ENCODE data around the gene MPZL1. TPM values are rescaled to one million over a fixed set of nuclear protein-coding genes. Genes with fewer than 3 reads are reported as not detected.

The MPZL1 gene
- total RNA-seq, 4 donors from 2014 or later: 37.1 to 52.3 (median 39.9) TPM

DNA sequence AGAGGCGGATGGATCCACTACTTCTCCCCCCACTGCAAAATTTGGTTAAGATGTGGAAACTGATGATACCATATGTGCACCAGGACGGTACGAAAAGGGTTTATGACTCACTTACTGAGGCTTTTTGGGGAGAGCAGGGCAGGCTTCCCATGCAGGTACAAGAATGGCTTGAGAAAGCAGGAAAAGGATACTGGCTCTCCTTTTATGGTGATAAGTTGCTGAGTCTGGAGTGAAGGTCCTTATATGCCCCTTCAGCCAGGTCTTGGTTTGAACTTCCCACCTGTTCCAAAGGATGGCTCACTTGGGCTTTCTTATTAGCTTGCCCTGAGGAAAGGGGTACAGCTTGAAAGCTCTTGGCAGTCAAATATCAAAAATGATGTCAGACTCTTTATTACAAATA, 23.1 kb downstream of the MPZL1 start:
- 82% methylated on average over 3 of the region's 3 CpGs for WGBS
- TF ChIP-seq POLR2A (IDR thresholded peaks at IDR 0.05) (no peak), POLR2AphosphoS5 (IDR thresholded peaks at IDR 0.05) (no peak), EP300 (IDR thresholded peaks at IDR 0.05) (no peak)
- TF ChIP-seq, protein P1, sequence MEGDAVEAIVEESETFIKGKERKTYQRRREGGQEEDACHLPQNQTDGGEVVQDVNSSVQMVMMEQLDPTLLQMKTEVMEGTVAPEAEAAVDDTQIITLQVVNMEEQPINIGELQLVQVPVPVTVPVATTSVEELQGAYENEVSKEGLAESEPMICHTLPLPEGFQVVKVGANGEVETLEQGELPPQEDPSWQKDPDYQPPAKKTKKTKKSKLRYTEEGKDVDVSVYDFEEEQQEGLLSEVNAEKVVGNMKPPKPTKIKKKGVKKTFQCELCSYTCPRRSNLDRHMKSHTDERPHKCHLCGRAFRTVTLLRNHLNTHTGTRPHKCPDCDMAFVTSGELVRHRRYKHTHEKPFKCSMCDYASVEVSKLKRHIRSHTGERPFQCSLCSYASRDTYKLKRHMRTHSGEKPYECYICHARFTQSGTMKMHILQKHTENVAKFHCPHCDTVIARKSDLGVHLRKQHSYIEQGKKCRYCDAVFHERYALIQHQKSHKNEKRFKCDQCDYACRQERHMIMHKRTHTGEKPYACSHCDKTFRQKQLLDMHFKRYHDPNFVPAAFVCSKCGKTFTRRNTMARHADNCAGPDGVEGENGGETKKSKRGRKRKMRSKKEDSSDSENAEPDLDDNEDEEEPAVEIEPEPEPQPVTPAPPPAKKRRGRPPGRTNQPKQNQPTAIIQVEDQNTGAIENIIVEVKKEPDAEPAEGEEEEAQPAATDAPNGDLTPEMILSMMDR (IDR thresholded peaks at IDR 0.05): no peak
- H3K27me3 ChIP-seq: no peaks in the 10 kb centered on the region

DNA sequence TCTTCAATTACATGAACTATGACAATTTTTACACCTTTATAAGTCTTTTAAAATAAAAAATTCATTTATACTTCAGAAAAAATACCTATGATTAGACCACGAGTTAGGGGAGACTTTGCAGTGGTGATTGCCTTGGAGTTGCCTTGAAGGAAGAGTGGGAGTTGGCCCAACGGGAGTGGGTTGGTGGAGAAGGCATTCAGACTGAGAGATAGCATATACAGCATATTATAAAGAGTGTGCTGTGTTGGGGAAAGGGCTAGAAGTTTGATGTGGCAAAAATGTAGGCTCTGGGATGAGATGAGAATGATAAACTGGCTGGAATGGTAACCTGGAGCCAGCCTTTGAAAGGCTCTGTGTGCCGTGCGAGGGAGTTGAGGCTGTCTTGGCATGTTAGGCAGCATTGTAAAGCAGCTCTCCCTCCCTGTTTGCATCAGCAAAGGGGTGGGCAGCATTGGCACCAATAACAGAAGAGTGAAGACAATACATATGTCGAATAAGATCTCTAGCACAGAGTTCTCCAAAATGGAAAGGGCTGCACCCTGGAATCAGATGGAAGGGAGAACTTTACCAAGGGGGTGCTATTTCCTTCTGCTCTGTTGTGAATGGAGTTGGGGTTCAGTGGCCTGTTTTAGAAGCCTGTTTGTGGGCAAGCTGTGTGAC, 24.4 kb downstream of the MPZL1 start:
- 69% methylated on average over 5 of the region's 5 CpGs for whole genome bisulfite sequencing
- H3K4me1 ChIP-seq: peaks cover 22% of the 10 kb centered on the region
- TF ChIP-seq POLR2A (IDR thresholded peaks at IDR 0.05): no peak
- no peak for TF ChIP-seq POLR2AphosphoS5 (IDR thresholded peaks at IDR 0.05)
- TF ChIP-seq, protein P1 (IDR thresholded peaks at IDR 0.05): no peak
- TF ChIP-seq EP300 (IDR thresholded peaks at IDR 0.05): no peak

More for the DNA sequence above, 23.1 kb downstream of the MPZL1 start:
- Histone ChIP-seq H3K4me3 (no peak overlapping the region), H3K36me3 (no peaks in the 10 kb centered on the region), H3K9me3 (no peaks in the 10 kb centered on the region), H3K4me1 (peaks cover 22% of the 10 kb centered on the region), H3K27ac (no peak overlapping the region)
- DNase-seq (ENCODE audit: low spot score in 2 of 2): no peak

DNA sequence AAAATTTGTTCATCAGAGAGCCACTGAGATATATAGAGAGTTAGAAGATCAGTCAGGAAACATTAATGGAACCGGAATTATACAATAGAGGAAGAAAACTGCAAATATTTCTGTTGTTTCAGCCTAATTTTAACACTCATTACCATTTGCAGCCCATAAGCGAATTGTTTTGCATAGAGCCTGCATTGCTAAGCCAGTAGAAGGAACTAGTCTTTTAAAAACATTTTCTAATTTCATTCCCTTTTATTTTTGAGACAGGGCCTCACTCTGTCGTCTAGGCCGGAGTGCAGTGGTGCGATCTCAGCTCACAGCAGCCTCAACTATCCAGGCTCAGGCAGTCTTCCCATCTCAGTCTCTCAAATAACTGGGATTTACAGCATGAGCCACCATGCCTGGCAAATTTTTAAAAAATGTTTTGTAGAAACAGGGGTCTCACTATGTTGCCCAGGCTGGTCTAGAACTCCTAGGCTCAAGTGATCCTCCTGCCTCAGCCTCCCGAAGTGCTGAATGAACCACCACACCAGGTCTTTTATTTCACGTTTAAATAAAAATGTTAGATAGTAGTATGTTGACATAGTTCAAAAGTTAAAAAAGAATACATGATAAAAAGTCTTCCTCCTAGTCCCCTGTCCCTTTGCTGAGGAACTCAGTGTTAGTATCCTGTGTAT, 25.3 kb downstream of the MPZL1 start:
- WGBS: 84% methylated on average over 7 of the region's 7 CpGs
- H3K36me3 ChIP-seq: no peaks in the 10 kb centered on the region
- DNase-seq (ENCODE audit: low spot score in 2 of 2): no peak
- no peaks in the 10 kb centered on the region for H3K27me3 ChIP-seq
- no peak overlapping the region for H3K27ac ChIP-seq
- H3K9me3 ChIP-seq: no peaks in the 10 kb centered on the region
- H3K4me3 ChIP-seq: no peak overlapping the region
- H3K4me1 ChIP-seq: peaks cover 29% of the 10 kb centered on the region
- TF ChIP-seq, protein P1 (IDR thresholded peaks at IDR 0.05): no peak
- no peak for TF ChIP-seq POLR2A (IDR thresholded peaks at IDR 0.05)
- no peak for TF ChIP-seq POLR2AphosphoS5 (IDR thresholded peaks at IDR 0.05)
- TF ChIP-seq EP300 (IDR thresholded peaks at IDR 0.05): no peak

More for the DNA sequence above, 24.4 kb downstream of the MPZL1 start:
- Histone ChIP-seq H3K36me3 (no peaks in the 10 kb centered on the region), H3K27me3 (no peaks in the 10 kb centered on the region), H3K27ac (peak overlapping the region; percentile 14), H3K9me3 (no peaks in the 10 kb centered on the region), H3K4me3 (no peak overlapping the region)
- no peak for DNase-seq (ENCODE audit: low spot score in 2 of 2)

DNA sequence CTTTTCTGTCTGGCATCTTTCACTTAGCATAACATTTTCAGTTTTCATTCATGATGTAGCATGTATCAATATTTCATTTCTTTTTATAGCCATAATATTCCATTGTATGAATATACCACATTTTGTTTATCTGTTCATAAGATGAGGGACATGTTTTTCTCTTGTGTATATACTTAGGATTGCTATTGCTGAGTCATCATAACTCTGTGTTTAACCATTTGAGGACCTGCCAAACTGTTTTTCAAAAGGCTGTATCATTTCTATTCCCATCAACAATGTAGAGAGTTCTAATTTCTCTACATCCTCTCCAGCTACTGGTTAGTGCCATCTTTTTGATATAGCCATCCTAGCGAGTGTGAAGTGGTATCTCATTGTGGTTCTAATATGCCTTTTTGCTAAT, 26.2 kb downstream of the MPZL1 start:
- no peaks in the 10 kb centered on the region for H3K36me3 ChIP-seq
- H3K27me3 ChIP-seq: no peaks in the 10 kb centered on the region
- no peaks in the 10 kb centered on the region for H3K9me3 ChIP-seq
- H3K4me1 ChIP-seq: peaks cover 38% of the 10 kb centered on the region
- H3K27ac ChIP-seq: no peak overlapping the region
- TF ChIP-seq EP300 (IDR thresholded peaks at IDR 0.05) (no peak), POLR2AphosphoS5 (IDR thresholded peaks at IDR 0.05) (no peak), POLR2A (IDR thresholded peaks at IDR 0.05) (no peak)
- TF ChIP-seq, protein P1 (IDR thresholded peaks at IDR 0.05): no peak
- DNase-seq (ENCODE audit: low spot score in 2 of 2): no peak
- 100% methylated on average over 1 of the region's 1 CpG for WGBS
- no peak overlapping the region for H3K4me3 ChIP-seq

DNA sequence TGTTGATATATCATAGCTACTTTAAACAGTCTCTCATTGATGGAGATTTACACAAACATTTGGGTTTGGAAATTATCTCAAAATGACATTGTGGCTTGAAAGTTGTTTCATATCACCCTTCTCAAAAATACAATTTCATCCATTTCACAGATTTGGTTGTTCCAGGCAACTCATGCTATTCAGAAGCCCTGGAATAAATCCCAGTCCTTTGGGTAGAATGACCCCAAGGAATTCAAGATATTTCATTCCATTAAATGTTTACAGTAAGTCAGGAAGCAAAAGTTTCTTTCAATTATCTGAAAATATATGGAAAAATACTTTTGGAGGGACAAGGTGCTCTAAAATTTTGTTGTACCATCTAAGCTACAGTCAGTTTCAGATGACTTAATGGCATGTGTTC, 27.1 kb downstream of the MPZL1 start:
- H3K27ac ChIP-seq: no peak overlapping the region
- H3K4me3 ChIP-seq: no peak overlapping the region
- no peaks in the 10 kb centered on the region for H3K27me3 ChIP-seq
- no peaks in the 10 kb centered on the region for H3K36me3 ChIP-seq
- H3K4me1 ChIP-seq: peaks cover 47% of the 10 kb centered on the region
- TF ChIP-seq EP300 (IDR thresholded peaks at IDR 0.05) (no peak), POLR2AphosphoS5 (IDR thresholded peaks at IDR 0.05) (no peak), POLR2A (IDR thresholded peaks at IDR 0.05) (no peak)
- TF ChIP-seq, protein P1 (IDR thresholded peaks at IDR 0.05): no peak
- no peak for DNase-seq (ENCODE audit: low spot score in 2 of 2)
- H3K9me3 ChIP-seq: no peaks in the 10 kb centered on the region
